K562 (cell line): Measurements from ENCODE around the gene TMEM14C. TPM values are rescaled to one million over a fixed set of nuclear protein-coding genes. Genes with fewer than 3 reads are reported as not detected.
A peak's percentile ranks its signal among the peaks of the same experiment; 100 is the strongest.

Experiments used
- ETS2 ChIP-seq: IDR thresholded peaks from 2 replicates; pipeline ENCODE4 v1.6.1; 2016; ENCODE audit warnings: borderline replicate concordance, missing genetic modification characterization, mild to moderate bottlenecking, moderate library complexity, missing compliant biosample characterization; ENCODE audit not compliant: poor library complexity, severe bottlenecking
- FOXJ2 ChIP-seq: fragments of 200-800 bp; sonication (Bioruptor generic); IDR thresholded peaks from 2 replicates; pipeline ENCODE4 v1.6.1; 2016; ENCODE audit warnings: missing genetic modification characterization, missing compliant biosample characterization
- KAT7 ChIP-seq: sonication (generic); formaldehyde crosslinking; IDR thresholded peaks from 2 replicates; pipeline ENCODE4 v1.8.0; 2022; ENCODE audit warnings: missing genetic modification reagents, mild to moderate bottlenecking, borderline replicate concordance
- SRSF7 ChIP-seq: fragments of 200-400 bp; formaldehyde crosslinking; optimal IDR thresholded peaks from 2 replicates; pipeline ENCODE3; 2017; ENCODE audit warnings: mild to moderate bottlenecking, low read depth, low read length
- TEAD4 ChIP-seq, 2 experiments: sonication (generic) in 1 of 2; formaldehyde crosslinking in 1 of 2; IDR thresholded peaks; 2 replicates each; pipeline versions ENCODE4 v1.6.1 to v1.8.0; 2012 to 2022; ENCODE audit warnings: borderline replicate concordance in 1 of 2, inconsistent platforms in 1 of 2, low read length in 1 of 2, mild to moderate bottlenecking in 1 of 2, missing genetic modification reagents in 1 of 2
- ZNF589 ChIP-seq: fragments of 200-800 bp; sonication (Bioruptor generic); IDR thresholded peaks from 2 replicates; pipeline ENCODE4 v1.6.1; 2016; ENCODE audit warnings: low read depth, missing genetic modification characterization, missing compliant biosample characterization
- ZNF644 ChIP-seq: fragments of 200-800 bp; sonication (Bioruptor generic); IDR thresholded peaks from 2 replicates; pipeline ENCODE4 v1.6.1; 2016; ENCODE audit warnings: low read depth, missing genetic modification characterization, missing compliant biosample characterization
- polyA plus RNA-seq, 8 experiments: library from polyadenylated mRNA; depleted of rRNA in 4 of 8; stranded (reverse) in 5 of 8; unstranded in 3 of 8; fragments of >200 nt; fragmentation: Nextera tagmentation in 2 of 8; fragmentation: Illumina TruSeq in 1 of 8; extraction: Ambion mirVana in 2 of 8; extraction: Trizol in 1 of 8; gene quantifications; 2 replicates each; pipeline versions ENCODE4 v1.2.1 to v1.2.3, GENCODE V29; 2011 to 2014; ENCODE audit warnings: inconsistent platforms in 1 of 8, missing spikeins in 1 of 8
- total RNA-seq, 7 experiments: library from RNA; depleted of rRNA in 6 of 7; stranded (reverse); fragments of >200 nt in 6 of 7; fragmentation: Illumina TruSeq in 2 of 7; extraction: Trizol in 2 of 7; gene quantifications; 2 replicates each; pipeline versions ENCODE4 v1.2.1 to v1.2.3, GENCODE V29; 2011 to 2021; ENCODE audit warnings: low replicate concordance in 1 of 7
- TF ChIP-seq, protein P1 (sequence below): sonication (generic); formaldehyde crosslinking; IDR thresholded peaks from 2 replicates; pipeline ENCODE4 v1.8.0; 2023; ENCODE audit warnings: missing genetic modification reagents, mild to moderate bottlenecking, borderline replicate concordance
- TF ChIP-seq, protein P2 (sequence below), 3 experiments: fragments of 200-800 bp in 1 of 3; fragments of 250-450 bp in 1 of 3; fragments of 450-650 bp in 1 of 3; sonication (Bioruptor Pico) in 1 of 3; sonication (Bioruptor generic) in 1 of 3; formaldehyde crosslinking in 1 of 3; IDR thresholded peaks; 2 replicates each; pipeline versions ENCODE4 v1.6.1 to v1.8.0; 2016 to 2022; ENCODE audit warnings: mild to moderate bottlenecking in 2 of 3, missing genetic modification characterization in 2 of 3, missing compliant biosample characterization in 1 of 3, moderate library complexity in 1 of 3
- TF ChIP-seq, protein P3 (sequence below): fragments of 450-650 bp; IDR thresholded peaks from 2 replicates; pipeline ENCODE4 v1.6.1; 2017; ENCODE audit warnings: antibody characterized with exemption, mild to moderate bottlenecking

Gene TMEM14C
- total and polyA plus RNA-seq, 9 of the 15 experiments (the other 6 are each of a cell fraction or from before 2014, with no cell fraction given), result 151 to 496 (median 263) TPM

DNA sequence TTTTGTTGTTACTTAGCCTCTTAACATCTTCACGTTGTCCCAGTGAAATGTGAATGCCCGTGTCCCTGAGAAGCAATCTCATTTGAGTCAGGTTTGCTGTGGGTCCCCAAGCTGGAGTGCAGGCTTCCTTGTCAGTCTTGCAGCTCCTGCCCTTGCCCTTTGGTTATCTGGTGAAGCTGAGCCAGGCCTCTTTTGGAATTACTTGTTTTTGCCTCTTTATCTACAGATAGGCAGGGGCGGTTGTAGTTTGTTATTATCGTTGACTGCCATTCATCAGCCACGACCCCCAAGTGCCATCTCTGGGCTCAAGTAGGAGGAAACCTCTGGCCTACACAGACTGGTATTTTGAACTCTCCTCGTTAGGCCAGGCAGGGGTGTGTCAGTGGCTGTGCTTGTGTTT lies 2.2 kb downstream of the TMEM14C start (continued):
- TF ChIP-seq, protein P1, sequence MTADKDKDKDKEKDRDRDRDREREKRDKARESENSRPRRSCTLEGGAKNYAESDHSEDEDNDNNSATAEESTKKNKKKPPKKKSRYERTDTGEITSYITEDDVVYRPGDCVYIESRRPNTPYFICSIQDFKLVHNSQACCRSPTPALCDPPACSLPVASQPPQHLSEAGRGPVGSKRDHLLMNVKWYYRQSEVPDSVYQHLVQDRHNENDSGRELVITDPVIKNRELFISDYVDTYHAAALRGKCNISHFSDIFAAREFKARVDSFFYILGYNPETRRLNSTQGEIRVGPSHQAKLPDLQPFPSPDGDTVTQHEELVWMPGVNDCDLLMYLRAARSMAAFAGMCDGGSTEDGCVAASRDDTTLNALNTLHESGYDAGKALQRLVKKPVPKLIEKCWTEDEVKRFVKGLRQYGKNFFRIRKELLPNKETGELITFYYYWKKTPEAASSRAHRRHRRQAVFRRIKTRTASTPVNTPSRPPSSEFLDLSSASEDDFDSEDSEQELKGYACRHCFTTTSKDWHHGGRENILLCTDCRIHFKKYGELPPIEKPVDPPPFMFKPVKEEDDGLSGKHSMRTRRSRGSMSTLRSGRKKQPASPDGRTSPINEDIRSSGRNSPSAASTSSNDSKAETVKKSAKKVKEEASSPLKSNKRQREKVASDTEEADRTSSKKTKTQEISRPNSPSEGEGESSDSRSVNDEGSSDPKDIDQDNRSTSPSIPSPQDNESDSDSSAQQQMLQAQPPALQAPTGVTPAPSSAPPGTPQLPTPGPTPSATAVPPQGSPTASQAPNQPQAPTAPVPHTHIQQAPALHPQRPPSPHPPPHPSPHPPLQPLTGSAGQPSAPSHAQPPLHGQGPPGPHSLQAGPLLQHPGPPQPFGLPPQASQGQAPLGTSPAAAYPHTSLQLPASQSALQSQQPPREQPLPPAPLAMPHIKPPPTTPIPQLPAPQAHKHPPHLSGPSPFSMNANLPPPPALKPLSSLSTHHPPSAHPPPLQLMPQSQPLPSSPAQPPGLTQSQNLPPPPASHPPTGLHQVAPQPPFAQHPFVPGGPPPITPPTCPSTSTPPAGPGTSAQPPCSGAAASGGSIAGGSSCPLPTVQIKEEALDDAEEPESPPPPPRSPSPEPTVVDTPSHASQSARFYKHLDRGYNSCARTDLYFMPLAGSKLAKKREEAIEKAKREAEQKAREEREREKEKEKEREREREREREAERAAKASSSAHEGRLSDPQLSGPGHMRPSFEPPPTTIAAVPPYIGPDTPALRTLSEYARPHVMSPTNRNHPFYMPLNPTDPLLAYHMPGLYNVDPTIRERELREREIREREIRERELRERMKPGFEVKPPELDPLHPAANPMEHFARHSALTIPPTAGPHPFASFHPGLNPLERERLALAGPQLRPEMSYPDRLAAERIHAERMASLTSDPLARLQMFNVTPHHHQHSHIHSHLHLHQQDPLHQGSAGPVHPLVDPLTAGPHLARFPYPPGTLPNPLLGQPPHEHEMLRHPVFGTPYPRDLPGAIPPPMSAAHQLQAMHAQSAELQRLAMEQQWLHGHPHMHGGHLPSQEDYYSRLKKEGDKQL (CRISPR knock-in tag), result no peak
- TF ChIP-seq ZNF589 (no peak), KAT7 (CRISPR knock-in tag) (no peak), TEAD4 (IDR thresholded peaks at IDR 0.05; ENCODE audit: low read length) (peak; percentile 88), TEAD4 (CRISPR knock-in tag; IDR thresholded peaks at IDR 0.05; ENCODE audit: borderline replicate concordance) (no peak), ETS2 (tag) (no peak), ZNF644 (no peak), SRSF7 (no peak), FOXJ2 (no peak)
- TF ChIP-seq, protein P2, sequence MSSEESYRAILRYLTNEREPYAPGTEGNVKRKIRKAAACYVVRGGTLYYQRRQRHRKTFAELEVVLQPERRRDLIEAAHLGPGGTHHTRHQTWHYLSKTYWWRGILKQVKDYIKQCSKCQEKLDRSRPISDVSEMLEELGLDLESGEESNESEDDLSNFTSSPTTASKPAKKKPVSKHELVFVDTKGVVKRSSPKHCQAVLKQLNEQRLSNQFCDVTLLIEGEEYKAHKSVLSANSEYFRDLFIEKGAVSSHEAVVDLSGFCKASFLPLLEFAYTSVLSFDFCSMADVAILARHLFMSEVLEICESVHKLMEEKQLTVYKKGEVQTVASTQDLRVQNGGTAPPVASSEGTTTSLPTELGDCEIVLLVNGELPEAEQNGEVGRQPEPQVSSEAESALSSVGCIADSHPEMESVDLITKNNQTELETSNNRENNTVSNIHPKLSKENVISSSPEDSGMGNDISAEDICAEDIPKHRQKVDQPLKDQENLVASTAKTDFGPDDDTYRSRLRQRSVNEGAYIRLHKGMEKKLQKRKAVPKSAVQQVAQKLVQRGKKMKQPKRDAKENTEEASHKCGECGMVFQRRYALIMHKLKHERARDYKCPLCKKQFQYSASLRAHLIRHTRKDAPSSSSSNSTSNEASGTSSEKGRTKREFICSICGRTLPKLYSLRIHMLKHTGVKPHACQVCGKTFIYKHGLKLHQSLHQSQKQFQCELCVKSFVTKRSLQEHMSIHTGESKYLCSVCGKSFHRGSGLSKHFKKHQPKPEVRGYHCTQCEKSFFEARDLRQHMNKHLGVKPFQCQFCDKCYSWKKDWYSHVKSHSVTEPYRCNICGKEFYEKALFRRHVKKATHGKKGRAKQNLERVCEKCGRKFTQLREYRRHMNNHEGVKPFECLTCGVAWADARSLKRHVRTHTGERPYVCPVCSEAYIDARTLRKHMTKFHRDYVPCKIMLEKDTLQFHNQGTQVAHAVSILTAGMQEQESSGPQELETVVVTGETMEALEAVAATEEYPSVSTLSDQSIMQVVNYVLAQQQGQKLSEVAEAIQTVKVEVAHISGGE (CRISPR knock-in tag; IDR thresholded peaks at IDR 0.05), result 0 out of 6 replicates have a peak, but pooled peaks of 1 of the 3 experiments have one; percentile 30
- TF ChIP-seq, protein P3, sequence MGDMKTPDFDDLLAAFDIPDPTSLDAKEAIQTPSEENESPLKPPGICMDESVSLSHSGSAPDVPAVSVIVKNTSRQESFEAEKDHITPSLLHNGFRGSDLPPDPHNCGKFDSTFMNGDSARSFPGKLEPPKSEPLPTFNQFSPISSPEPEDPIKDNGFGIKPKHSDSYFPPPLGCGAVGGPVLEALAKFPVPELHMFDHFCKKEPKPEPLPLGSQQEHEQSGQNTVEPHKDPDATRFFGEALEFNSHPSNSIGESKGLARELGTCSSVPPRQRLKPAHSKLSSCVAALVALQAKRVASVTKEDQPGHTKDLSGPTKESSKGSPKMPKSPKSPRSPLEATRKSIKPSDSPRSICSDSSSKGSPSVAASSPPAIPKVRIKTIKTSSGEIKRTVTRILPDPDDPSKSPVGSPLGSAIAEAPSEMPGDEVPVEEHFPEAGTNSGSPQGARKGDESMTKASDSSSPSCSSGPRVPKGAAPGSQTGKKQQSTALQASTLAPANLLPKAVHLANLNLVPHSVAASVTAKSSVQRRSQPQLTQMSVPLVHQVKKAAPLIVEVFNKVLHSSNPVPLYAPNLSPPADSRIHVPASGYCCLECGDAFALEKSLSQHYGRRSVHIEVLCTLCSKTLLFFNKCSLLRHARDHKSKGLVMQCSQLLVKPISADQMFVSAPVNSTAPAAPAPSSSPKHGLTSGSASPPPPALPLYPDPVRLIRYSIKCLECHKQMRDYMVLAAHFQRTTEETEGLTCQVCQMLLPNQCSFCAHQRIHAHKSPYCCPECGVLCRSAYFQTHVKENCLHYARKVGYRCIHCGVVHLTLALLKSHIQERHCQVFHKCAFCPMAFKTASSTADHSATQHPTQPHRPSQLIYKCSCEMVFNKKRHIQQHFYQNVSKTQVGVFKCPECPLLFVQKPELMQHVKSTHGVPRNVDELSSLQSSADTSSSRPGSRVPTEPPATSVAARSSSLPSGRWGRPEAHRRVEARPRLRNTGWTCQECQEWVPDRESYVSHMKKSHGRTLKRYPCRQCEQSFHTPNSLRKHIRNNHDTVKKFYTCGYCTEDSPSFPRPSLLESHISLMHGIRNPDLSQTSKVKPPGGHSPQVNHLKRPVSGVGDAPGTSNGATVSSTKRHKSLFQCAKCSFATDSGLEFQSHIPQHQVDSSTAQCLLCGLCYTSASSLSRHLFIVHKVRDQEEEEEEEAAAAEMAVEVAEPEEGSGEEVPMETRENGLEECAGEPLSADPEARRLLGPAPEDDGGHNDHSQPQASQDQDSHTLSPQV, result no peak
